HG03135 (cell line): ENCODE data around the gene STX17.
"Not testable (repeated sequence)": the region's sequence is repeated elsewhere in the genome, so short reads cannot be mapped to it uniquely, and the experiment has no call there.

Source experiments
- ATAC-seq: cut with Tn5 transposase; IDR thresholded peaks from one replicate; pipeline ENCODE4 v1.9.1; 2021; ENCODE audit warnings: mild to moderate bottlenecking, moderate library complexity; ENCODE audit not compliant: unreplicated experiment

STX17 gene

GRCh38 chr9:99906403-99907207 lies at the start of gene STX17:
STX17 (plus strand) TSS chr9:99906654; CDS start chr9:99915240, 8,586 bp downstream.
- peak; percentile 85 for ATAC-seq

- ATAC-seq = not testable (repeated sequence)
Measured at GRCh38 chr9:99857576-99857975, 48.9 kb upstream of the STX17 start.

GRCh38 chr9:99858087-99858486 lies 48.4 kb upstream of the STX17 start:
- ATAC-seq = no peak

GRCh38 chr9:99859243-99859980 lies 47.0 kb upstream of the STX17 start:
- ATAC-seq = no peak

- no peak for ATAC-seq
Measured at GRCh38 chr9:99860266-99860665, 46.2 kb upstream of the STX17 start.

GRCh38 chr9:99863955-99864354 lies 42.5 kb upstream of the STX17 start:
- no peak for ATAC-seq

GRCh38 chr9:99866398-99866797 lies 40.1 kb upstream of the STX17 start:
- no peak for ATAC-seq

- no peak for ATAC-seq
Measured at GRCh38 chr9:99867536-99867935, 38.9 kb upstream of the STX17 start.

GRCh38 chr9:99867968-99868367 lies 38.5 kb upstream of the STX17 start:
- ATAC-seq = no peak

- ATAC-seq = peak; percentile 77
Measured at GRCh38 chr9:99868845-99869244, 37.6 kb upstream of the STX17 start.

GRCh38 chr9:99870126-99870525 lies 36.3 kb upstream of the STX17 start:
- ATAC-seq = no peak

GRCh38 chr9:99873531-99873930 lies 32.9 kb upstream of the STX17 start:
- ATAC-seq = no peak

GRCh38 chr9:99873943-99874584 lies 32.4 kb upstream of the STX17 start:
- no peak for ATAC-seq

- no peak for ATAC-seq
Measured at GRCh38 chr9:99876190-99876589, 30.3 kb upstream of the STX17 start.

GRCh38 chr9:99878651-99879050 lies 27.8 kb upstream of the STX17 start:
- no peak for ATAC-seq

GRCh38 chr9:99881769-99882168 lies 24.7 kb upstream of the STX17 start:
- ATAC-seq = no peak

- ATAC-seq = no peak
Measured at GRCh38 chr9:99885747-99886146, 20.7 kb upstream of the STX17 start.

GRCh38 chr9:99889120-99889519 lies 17.3 kb upstream of the STX17 start:
- no peak for ATAC-seq

- ATAC-seq = no peak
Measured at GRCh38 chr9:99894826-99895225, 11.6 kb upstream of the STX17 start.

GRCh38 chr9:99895510-99895909 lies 10.9 kb upstream of the STX17 start:
- ATAC-seq = no peak

- ATAC-seq = no peak
Measured at GRCh38 chr9:99896119-99896518, 10.3 kb upstream of the STX17 start.

GRCh38 chr9:99903393-99903792 lies 3.1 kb upstream of the STX17 start:
- ATAC-seq = no peak
